Ascending aorta (tissue), 2 donors: ENCODE data around the gene UVSSA. TPM values are rescaled to one million over a fixed set of nuclear protein-coding genes. Genes with fewer than 3 reads are reported as not detected.

Experiments used
- DNase-seq, 2 donors: peaks; one replicate each; pipeline ENCODE4 v3.0.0-alpha.2; 2019; ENCODE audit warnings: low spot score in 2 of 2
- H3K27ac ChIP-seq, 2 donors: fragments of 200-600 bp; sonication (generic); one replicate each; pipeline ENCODE4 v1.5.1; 2016 to 2017; ENCODE audit warnings: mild to moderate bottlenecking in 1 of 2
- H3K27me3 ChIP-seq: fragments of 200-600 bp; sonication (generic); one replicate; pipeline ENCODE4 v1.5.1; 2017
- H3K36me3 ChIP-seq, 2 donors: fragments of 200-600 bp; sonication (generic); one replicate each; pipeline ENCODE4 v1.5.1; 2016
- H3K4me1 ChIP-seq, 2 donors: fragments of 200-600 bp; sonication (generic); one replicate each; pipeline ENCODE4 v1.5.1; 2016 to 2017; ENCODE audit warnings: mild to moderate bottlenecking in 1 of 2
- H3K4me3 ChIP-seq, 2 donors: fragments of 200-600 bp; sonication (generic); one replicate each; pipeline ENCODE4 v1.5.1; 2016 to 2017; ENCODE audit warnings: mild to moderate bottlenecking in 1 of 2
- H3K9me3 ChIP-seq, 2 donors: fragments of 200-600 bp; sonication (generic); one replicate each; pipeline ENCODE4 v1.5.1; 2016
- CTCF ChIP-seq, 3 experiments: fragments of 200-600 bp in 2 of 3; fragments of 450-650 bp in 1 of 3; sonication (generic) in 2 of 3; IDR thresholded peaks; one replicate each; pipeline ENCODE4 v1.5.1; 2016 to 2019; ENCODE audit warnings: antibody characterized with exemption in 3 of 3, mild to moderate bottlenecking in 1 of 3, moderate library complexity in 1 of 3
- intact Hi-C: fragments of 100-400 bp; cut with DNase I; formaldehyde crosslinking; loops from one replicate; pipeline ENCODE4 v1.15.1; 2023
- total RNA-seq: library from RNA; depleted of rRNA; stranded (reverse); fragments of >200 nt; gene quantifications from one replicate; pipeline ENCODE4 v1.1.0, GENCODE V29; 2016

UVSSA gene
- total RNA-seq, 1 donor from 2014 or later = 56.9 TPM

GRCh38 chr4:1404573-1405253 lies 57.7 kb downstream of the UVSSA start:
- no peak overlapping the region for H3K27ac ChIP-seq
- peak in 1 of 2 donors; percentile 40 for DNase-seq
- peaks cover 0 to 2% of the 10 kb centered on the region in 2 donors for H3K4me1 ChIP-seq
- intact Hi-C loops = no loop called here
- no peak for TF ChIP-seq CTCF (IDR thresholded peaks at IDR 0.05)
- H3K36me3 ChIP-seq = no peaks in the 10 kb centered on the region
- peaks cover 53% of the 10 kb centered on the region for H3K27me3 ChIP-seq
- H3K9me3 ChIP-seq = no peaks in the 10 kb centered on the region
- peak overlapping the region in 1 of 2 donors; percentile 29 for H3K4me3 ChIP-seq

GRCh38 chr4:1405254-1405635 lies 58.2 kb downstream of the UVSSA start:
- no peaks in the 10 kb centered on the region for H3K9me3 ChIP-seq
- no peak for DNase-seq
- no peak for TF ChIP-seq CTCF (IDR thresholded peaks at IDR 0.05)
- peaks cover 0 to 2% of the 10 kb centered on the region in 2 donors for H3K4me1 ChIP-seq
- intact Hi-C loops = no loop called here
- H3K27ac ChIP-seq = no peak overlapping the region
- H3K27me3 ChIP-seq = peaks cover 53% of the 10 kb centered on the region
- H3K4me3 ChIP-seq = no peak overlapping the region
- no peaks in the 10 kb centered on the region for H3K36me3 ChIP-seq

GRCh38 chr4:1405636-1406393 lies 58.8 kb downstream of the UVSSA start:
- peaks cover 58% of the 10 kb centered on the region for H3K27me3 ChIP-seq
- DNase-seq = peak in 1 of 2 donors; percentile 48
- no peak for TF ChIP-seq CTCF (IDR thresholded peaks at IDR 0.05)
- no peaks in the 10 kb centered on the region for H3K36me3 ChIP-seq
- H3K4me3 ChIP-seq = no peak overlapping the region
- no peak overlapping the region for H3K27ac ChIP-seq
- intact Hi-C loops = no loop called here
- H3K9me3 ChIP-seq = no peaks in the 10 kb centered on the region
- peaks cover 0 to 2% of the 10 kb centered on the region in 2 donors for H3K4me1 ChIP-seq

- H3K4me3 ChIP-seq = no peak within 1 kb of the TSS
- no peak for TF ChIP-seq CTCF (IDR thresholded peaks at IDR 0.05)
- H3K4me1 ChIP-seq = peaks cover 0 to 2% of the 10 kb centered on the region in 2 donors
Measured at GRCh38 chr4:1406394-1406980, 59.5 kb downstream of the UVSSA start, which contains the start of gene NKX1-1. Gene NKX1-1 (minus strand): TSS chr4:1406442. CDS start chr4:1406442, 0 bp downstream.

GRCh38 chr4:1406981-1407656 lies 60.1 kb downstream of the UVSSA start:
- no peak overlapping the region for H3K4me3 ChIP-seq
- H3K9me3 ChIP-seq = no peaks in the 10 kb centered on the region
- peaks cover 0 to 2% of the 10 kb centered on the region in 2 donors for H3K4me1 ChIP-seq
- H3K36me3 ChIP-seq = no peaks in the 10 kb centered on the region
- no peak for TF ChIP-seq CTCF (IDR thresholded peaks at IDR 0.05)
- intact Hi-C loops = no loop called here
- peaks cover 53% of the 10 kb centered on the region for H3K27me3 ChIP-seq
- no peak for DNase-seq
- no peak overlapping the region for H3K27ac ChIP-seq

More at GRCh38 chr4:1406394-1406980, 59.5 kb downstream of the UVSSA start, which contains the start of gene NKX1-1:
- no peak for DNase-seq
- Histone ChIP-seq H3K27me3 (peaks cover 59% of the 10 kb centered on the region), H3K27ac (no peak within 1 kb of the TSS), H3K9me3 (no peaks in the 10 kb centered on the region), H3K36me3 (no peaks in the 10 kb centered on the region)
- intact Hi-C loops = no loop called here
